HUES6 (cell line): ENCODE results near the gene DTX1.
A peak's percentile ranks its signal among the peaks of the same experiment; 100 is the strongest.

ENCODE experiments used
- H3K27ac ChIP-seq: 2 replicates; pipeline ENCODE4 v1.7.0; 2013; ENCODE audit warnings: low read depth, mild to moderate bottlenecking, low read length, inconsistent platforms
- H3K27me3 ChIP-seq: 2 replicates; pipeline ENCODE4 v1.6.1; 2013; ENCODE audit warnings: low read length; ENCODE audit not compliant: control insufficient read depth, insufficient read depth
- H3K36me3 ChIP-seq: 2 replicates; pipeline ENCODE4 v1.6.1; 2013; ENCODE audit warnings: low read length; ENCODE audit not compliant: control insufficient read depth, insufficient read depth
- H3K4me1 ChIP-seq: 2 replicates; pipeline ENCODE4 v1.6.1; 2013; ENCODE audit warnings: low read length; ENCODE audit not compliant: control insufficient read depth, insufficient read depth
- H3K4me3 ChIP-seq: 2 replicates; pipeline ENCODE4 v1.5.1; 2013; ENCODE audit warnings: low read depth, low read length
- H3K9ac ChIP-seq: one replicate; pipeline ENCODE4 v1.6.1; 2013; ENCODE audit warnings: mild to moderate bottlenecking, low read length
- H3K9me3 ChIP-seq: 2 replicates; pipeline ENCODE4 v1.6.1; 2013; ENCODE audit warnings: low read depth, low read length; ENCODE audit not compliant: control insufficient read depth, insufficient read depth

The DTX1 gene

DNA sequence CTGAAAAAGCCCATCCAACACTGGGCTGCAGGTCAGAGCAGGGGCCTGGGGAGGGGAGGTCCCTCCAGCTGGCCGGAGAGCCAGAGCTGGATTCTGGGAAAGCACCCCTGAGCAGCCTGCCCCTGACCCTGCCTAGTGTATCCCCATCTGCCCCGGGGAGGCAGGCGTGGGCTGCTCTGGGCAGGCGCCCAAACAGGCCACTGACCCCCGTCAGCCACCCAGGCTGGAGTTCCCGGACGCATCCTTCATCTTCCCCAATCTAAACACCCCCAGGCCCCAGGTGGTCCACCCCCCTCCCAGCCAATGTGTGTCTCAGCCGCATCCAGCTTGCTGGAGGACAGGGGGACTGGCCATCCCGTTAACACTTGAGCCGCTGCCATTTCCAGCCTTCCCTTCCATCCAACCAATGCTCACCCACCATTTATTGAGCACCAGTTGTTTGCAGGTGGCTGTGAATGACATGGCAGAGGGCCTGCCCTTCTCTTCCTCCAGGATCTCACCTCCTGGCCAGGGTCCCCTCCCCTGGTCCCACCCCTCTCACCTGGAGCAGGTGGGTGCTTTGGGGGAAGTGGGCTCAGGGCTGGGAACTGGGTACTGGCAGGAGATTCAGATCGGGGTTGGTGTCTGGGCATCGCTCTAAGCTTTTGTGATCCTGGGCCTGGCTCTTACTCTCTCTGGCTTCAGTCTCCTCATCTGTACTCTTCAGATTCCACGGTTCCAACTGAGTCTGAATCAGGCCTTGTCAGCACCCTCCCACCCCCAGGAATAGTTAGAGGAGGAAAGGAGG lies 743 bp upstream of the DTX1 start:
- peaks cover 3% of the 10 kb centered on the region; the same call in 1 of the 2 replicates for H3K4me1 ChIP-seq
- peaks cover 80% of the 10 kb centered on the region for H3K27me3 ChIP-seq

GRCh38 chr12:113056381-113056630 lies 224 bp upstream of the DTX1 start:
- Histone ChIP-seq H3K9ac (no peak overlapping the region), H3K4me1 (peaks cover 3% of the 10 kb centered on the region; the same call in 1 of the 2 replicates), H3K9me3 (no peaks in the 10 kb centered on the region), H3K4me3 (peak overlapping the region; percentile 63), H3K27me3 (peaks cover 78% of the 10 kb centered on the region), H3K36me3 (no peaks in the 10 kb centered on the region), H3K27ac (no peak overlapping the region)

More for the DNA sequence above, 743 bp upstream of the DTX1 start:
- Histone ChIP-seq H3K27ac (no peak overlapping the region), H3K36me3 (no peaks in the 10 kb centered on the region), H3K4me3 (peak overlapping the region; percentile 63), H3K9ac (no peak overlapping the region), H3K9me3 (no peaks in the 10 kb centered on the region)

- Histone ChIP-seq H3K4me1 (peaks cover 8% of the 10 kb centered on the region), H3K27me3 (peaks cover 75% of the 10 kb centered on the region), H3K27ac (no peak overlapping the region), H3K4me3 (peak overlapping the region; percentile 63; the same call in 1 of the 2 replicates), H3K9ac (no peak overlapping the region), H3K9me3 (no peaks in the 10 kb centered on the region), H3K36me3 (no peaks in the 10 kb centered on the region)
These were observed 1.3 kb downstream of the DTX1 start for GRCh38 chr12:113057565-113058485.

GRCh38 chr12:113058553-113058952 lies 2.0 kb downstream of the DTX1 start:
- Histone ChIP-seq H3K9me3 (no peaks in the 10 kb centered on the region), H3K36me3 (no peaks in the 10 kb centered on the region), H3K27me3 (peaks cover 76% of the 10 kb centered on the region), H3K4me3 (no peak overlapping the region), H3K27ac (no peak overlapping the region), H3K4me1 (peaks cover 11% of the 10 kb centered on the region), H3K9ac (no peak overlapping the region)

- H3K9me3 ChIP-seq, result no peaks in the 10 kb centered on the region
- H3K4me3 ChIP-seq, result no peak overlapping the region
- H3K9ac ChIP-seq, result no peak overlapping the region
- peaks cover 76% of the 10 kb centered on the region for H3K27me3 ChIP-seq
- peaks cover 11% of the 10 kb centered on the region for H3K4me1 ChIP-seq
- H3K27ac ChIP-seq, result no peak overlapping the region
- H3K36me3 ChIP-seq, result no peaks in the 10 kb centered on the region
These were observed 2.6 kb downstream of the DTX1 start for GRCh38 chr12:113059071-113059595.

DNA sequence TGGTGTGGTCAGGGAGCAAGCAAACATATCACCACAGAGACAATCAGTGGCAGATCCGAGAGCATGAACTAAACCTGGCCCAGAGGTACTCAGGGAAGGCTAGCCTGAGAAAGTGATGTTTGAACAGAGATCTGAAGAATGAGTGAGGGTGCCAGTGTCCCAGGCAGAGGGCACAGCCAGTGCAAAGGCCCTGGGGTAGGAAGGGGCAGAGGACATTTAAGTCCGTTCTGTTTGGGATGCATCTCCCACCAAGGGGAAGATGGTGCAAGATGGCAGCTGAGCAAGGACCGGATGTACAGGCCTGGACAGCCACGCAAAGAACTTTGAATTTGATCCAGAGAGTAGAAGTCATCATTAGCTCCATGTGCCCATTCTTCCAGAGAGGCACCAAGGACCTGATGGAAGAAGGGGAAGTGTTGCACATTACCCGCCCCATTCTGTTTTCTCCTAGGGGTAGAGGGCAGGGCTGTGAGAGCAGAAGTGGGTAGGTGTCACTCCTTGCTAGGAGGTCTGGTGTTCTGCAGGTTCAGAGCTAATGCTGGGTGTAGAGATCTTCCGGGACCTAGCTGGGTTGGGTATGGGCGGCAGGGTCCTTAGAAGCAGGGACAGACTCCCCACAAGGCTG lies 3.9 kb downstream of the DTX1 start:
- Histone ChIP-seq H3K9me3 (no peaks in the 10 kb centered on the region), H3K27ac (no peak overlapping the region), H3K27me3 (peaks cover 72% of the 10 kb centered on the region), H3K9ac (no peak overlapping the region), H3K4me3 (no peak overlapping the region), H3K36me3 (no peaks in the 10 kb centered on the region), H3K4me1 (peaks cover 13% of the 10 kb centered on the region)

- Histone ChIP-seq H3K9ac (no peak overlapping the region), H3K27ac (no peak overlapping the region), H3K9me3 (no peaks in the 10 kb centered on the region), H3K36me3 (no peaks in the 10 kb centered on the region), H3K4me1 (peaks cover 15% of the 10 kb centered on the region), H3K4me3 (no peak overlapping the region), H3K27me3 (peaks cover 65% of the 10 kb centered on the region)
These were observed 4.6 kb downstream of the DTX1 start for GRCh38 chr12:113061061-113061694.

GRCh38 chr12:113062502-113063395 lies 6.2 kb downstream of the DTX1 start:
- Histone ChIP-seq H3K27me3 (peaks cover 50% of the 10 kb centered on the region), H3K4me1 (peaks cover 23% of the 10 kb centered on the region), H3K9me3 (no peaks in the 10 kb centered on the region), H3K27ac (no peak overlapping the region), H3K36me3 (no peaks in the 10 kb centered on the region), H3K4me3 (no peak overlapping the region), H3K9ac (no peak overlapping the region)

- peaks cover 45% of the 10 kb centered on the region for H3K27me3 ChIP-seq
- H3K9me3 ChIP-seq, result no peaks in the 10 kb centered on the region
- peaks cover 21% of the 10 kb centered on the region for H3K4me1 ChIP-seq
- H3K4me3 ChIP-seq, result no peak overlapping the region
- no peak overlapping the region for H3K27ac ChIP-seq
- H3K9ac ChIP-seq, result no peak overlapping the region
- no peaks in the 10 kb centered on the region for H3K36me3 ChIP-seq
These were observed 7.1 kb downstream of the DTX1 start for GRCh38 chr12:113063396-113064350.
